Measurements from ENCODE around the gene HHAT. TPM values are rescaled to one million over a fixed set of nuclear protein-coding genes. Genes with fewer than 3 reads are reported as not detected.

The HHAT gene
- total RNA-seq (10 to 100 TPM in 1 of 2 donors, 1 to 10 TPM in 1; 5.8 to 11.3 TPM), polyA plus RNA-seq (1 to 10 TPM; 1.2 to 1.8 TPM)
- long read RNA-seq, donor 1, partial matches to known transcripts, result 7 of 8 reads
- long read RNA-seq, donor 1, other reads (novel, unspliced or antisense), result 0 of 8 reads
- long read RNA-seq, donor 2, result 0 reads
- long read RNA-seq, donor 3, partial matches to known transcripts, result 0 of 1 reads
- long read RNA-seq, donor 3, other reads (novel, unspliced or antisense), result 0 of 1 reads
- long read RNA-seq, donor 4, result 0 reads
- long read RNA-seq, donor 5, result 0 reads

DNA sequence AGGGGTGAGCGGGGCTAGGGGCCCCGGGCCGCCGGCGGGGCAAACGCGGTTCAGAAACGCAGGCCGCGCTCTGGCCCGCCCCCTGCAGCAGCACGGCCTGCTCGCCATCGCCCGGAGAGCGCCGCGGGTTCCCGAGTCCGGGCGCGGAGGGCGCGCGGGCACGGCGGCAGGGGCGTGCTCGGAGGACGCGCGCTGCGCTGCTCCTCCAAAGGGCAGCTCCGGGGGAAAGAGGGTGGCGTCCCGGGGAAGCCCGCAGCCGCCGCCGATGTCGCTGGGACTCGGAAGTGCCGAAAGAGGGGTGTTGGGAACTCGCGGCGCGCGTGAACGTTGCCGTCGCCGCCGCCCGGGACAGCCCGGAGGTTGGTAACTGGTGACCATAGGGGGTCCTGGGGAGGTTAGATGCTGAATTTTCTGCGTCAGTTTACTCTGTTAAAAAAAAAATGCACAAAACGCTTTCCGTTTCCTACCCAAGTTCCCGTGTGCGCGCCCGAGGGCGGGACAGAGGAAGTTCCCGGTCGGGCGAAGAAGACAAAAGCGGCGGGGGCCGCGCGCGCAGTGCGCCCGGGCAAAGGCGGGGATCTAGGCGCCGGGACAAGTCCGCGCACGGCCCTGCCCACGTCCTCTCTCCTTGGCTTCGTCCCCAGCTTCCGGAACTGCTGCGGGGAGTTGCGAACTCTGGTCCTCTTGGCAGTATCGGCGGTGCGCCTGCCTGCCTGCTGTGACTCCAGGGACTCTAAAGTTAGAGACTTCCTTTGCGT is at the start of gene HHAT:
TSS of gene HHAT (plus strand) at position 157 of the 758 bp plus-strand sequence. CDS start 20,074 bp downstream, outside the sequence.
- ATAC-seq (ENCODE audit: insufficient read depth, low FRiP score) (peak; percentile 95), DNase-seq (peak; percentile 87 to 93 (median 91))
- Histone ChIP-seq H3K36me3 (ENCODE audit: control insufficient read depth in 4 of 4, insufficient read depth in 4 of 4, low read length in 4 of 4) (no peaks in the 10 kb centered on the region), H3K4me3 (peak within 1 kb of the TSS; percentile 66), H3K27ac (ENCODE audit: low read depth in 1 of 2, low read length in 1 of 2) (peak within 1 kb of the TSS; percentile 92 to 96), H3K9ac (ENCODE audit: insufficient read depth in 1 of 2, low read length in 2 of 2) (peak within 1 kb of the TSS; percentile 91 to 93), H3K9me3 (ENCODE audit: control insufficient read depth in 4 of 4, insufficient read depth in 3 of 4, low read length in 3 of 4) (no peaks in the 10 kb centered on the region), H3K4me1 (ENCODE audit: control insufficient read depth in 5 of 5, insufficient read depth in 5 of 5, low read length in 5 of 5) (peaks cover 0 to 19% (median 2%) of the 10 kb centered on the region in 5 donors), H3K27me3 (ENCODE audit: control insufficient read depth in 3 of 3, insufficient read depth in 3 of 3, low read length in 2 of 3) (no peaks in the 10 kb centered on the region)
- TF ChIP-seq, protein P1, sequence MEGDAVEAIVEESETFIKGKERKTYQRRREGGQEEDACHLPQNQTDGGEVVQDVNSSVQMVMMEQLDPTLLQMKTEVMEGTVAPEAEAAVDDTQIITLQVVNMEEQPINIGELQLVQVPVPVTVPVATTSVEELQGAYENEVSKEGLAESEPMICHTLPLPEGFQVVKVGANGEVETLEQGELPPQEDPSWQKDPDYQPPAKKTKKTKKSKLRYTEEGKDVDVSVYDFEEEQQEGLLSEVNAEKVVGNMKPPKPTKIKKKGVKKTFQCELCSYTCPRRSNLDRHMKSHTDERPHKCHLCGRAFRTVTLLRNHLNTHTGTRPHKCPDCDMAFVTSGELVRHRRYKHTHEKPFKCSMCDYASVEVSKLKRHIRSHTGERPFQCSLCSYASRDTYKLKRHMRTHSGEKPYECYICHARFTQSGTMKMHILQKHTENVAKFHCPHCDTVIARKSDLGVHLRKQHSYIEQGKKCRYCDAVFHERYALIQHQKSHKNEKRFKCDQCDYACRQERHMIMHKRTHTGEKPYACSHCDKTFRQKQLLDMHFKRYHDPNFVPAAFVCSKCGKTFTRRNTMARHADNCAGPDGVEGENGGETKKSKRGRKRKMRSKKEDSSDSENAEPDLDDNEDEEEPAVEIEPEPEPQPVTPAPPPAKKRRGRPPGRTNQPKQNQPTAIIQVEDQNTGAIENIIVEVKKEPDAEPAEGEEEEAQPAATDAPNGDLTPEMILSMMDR (IDR thresholded peaks at IDR 0.05; ENCODE audit: control extremely low read depth, extremely low read depth), result no peak
- WGBS, 2 donors, result 0% methylated on average over 78 to 89 of the region's 89 CpGs

DNA sequence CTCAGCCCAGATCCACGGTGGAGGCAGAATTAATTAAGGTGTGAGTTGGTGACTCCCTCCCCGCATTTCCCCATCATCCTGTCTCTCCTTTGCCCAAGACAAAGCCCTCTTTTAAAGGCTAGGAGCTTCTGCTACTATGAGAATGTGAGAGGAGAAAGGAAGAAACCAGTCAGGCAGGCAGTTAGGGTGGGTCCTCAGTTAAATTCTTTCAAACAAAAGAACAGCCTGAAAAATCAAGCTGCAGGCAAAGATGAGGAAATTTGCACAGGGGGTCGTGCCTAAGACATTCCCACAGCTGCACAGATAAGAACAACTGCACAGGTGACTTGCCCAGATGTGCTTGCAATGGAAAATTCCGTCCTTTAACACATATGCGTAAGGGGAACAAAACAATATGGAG is 48.5 kb upstream of the HHAT start:
- Histone ChIP-seq H3K36me3 (ENCODE audit: control insufficient read depth in 4 of 4, insufficient read depth in 4 of 4, low read length in 4 of 4) (no peaks in the 10 kb centered on the region), H3K9ac (ENCODE audit: insufficient read depth in 1 of 2, low read length in 2 of 2) (no peak overlapping the region), H3K4me1 (ENCODE audit: control insufficient read depth in 5 of 5, insufficient read depth in 5 of 5, low read length in 5 of 5) (no peaks in the 10 kb centered on the region), H3K27ac (ENCODE audit: low read depth in 1 of 2, low read length in 1 of 2) (no peak overlapping the region), H3K9me3 (ENCODE audit: control insufficient read depth in 4 of 4, insufficient read depth in 3 of 4, low read length in 3 of 4) (peaks cover 0 to 11% (median 8%) of the 10 kb centered on the region in 4 donors), H3K4me3 (no peak overlapping the region), H3K27me3 (ENCODE audit: control insufficient read depth in 3 of 3, insufficient read depth in 3 of 3, low read length in 2 of 3) (no peaks in the 10 kb centered on the region)
- WGBS, 2 donors, result 72 to 86% methylated on average over 5 of the region's 5 CpGs
- ATAC-seq (ENCODE audit: insufficient read depth, low FRiP score) (no peak), DNase-seq (no peak)
- TF ChIP-seq, protein P1 (IDR thresholded peaks at IDR 0.05; ENCODE audit: control extremely low read depth, extremely low read depth), result no peak

DNA sequence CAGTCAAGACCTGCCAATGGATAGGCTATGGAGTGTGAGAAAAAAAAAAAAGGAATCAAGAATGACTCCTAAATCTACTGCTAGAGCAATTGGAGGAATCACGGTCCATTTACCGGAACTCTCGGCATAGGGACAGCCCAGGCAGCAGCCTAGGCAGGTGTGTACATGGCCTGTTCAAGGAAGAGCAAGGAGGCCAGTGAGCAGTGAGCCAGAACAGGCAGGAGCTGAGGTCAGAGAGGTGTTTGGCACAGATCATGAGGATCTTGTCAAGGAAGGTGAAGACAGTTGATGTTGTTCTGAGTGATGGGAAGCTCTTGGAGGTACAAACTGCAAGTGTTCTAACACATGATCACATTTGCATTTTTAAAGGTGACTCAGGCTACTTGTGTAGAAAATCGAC is 40.6 kb upstream of the HHAT start:
- ATAC-seq (ENCODE audit: insufficient read depth, low FRiP score), result no peak
- peaks cover 0 to 7% (median 2%) of the 10 kb centered on the region in 3 donors for H3K27me3 ChIP-seq (ENCODE audit: control insufficient read depth in 3 of 3, insufficient read depth in 3 of 3, low read length in 2 of 3)
- TF ChIP-seq, protein P1 (IDR thresholded peaks at IDR 0.05; ENCODE audit: control extremely low read depth, extremely low read depth), result no peak
- WGBS, 2 donors, result 88 to 99% methylated on average over 4 of the region's 4 CpGs
- H3K9ac ChIP-seq (ENCODE audit: insufficient read depth in 1 of 2, low read length in 2 of 2), result no peak overlapping the region
- no peak overlapping the region for H3K4me3 ChIP-seq
- no peaks in the 10 kb centered on the region for H3K9me3 ChIP-seq (ENCODE audit: control insufficient read depth in 4 of 4, insufficient read depth in 3 of 4, low read length in 3 of 4)
- DNase-seq, result no peak
- peaks cover 0 to 23% (median 4%) of the 10 kb centered on the region in 5 donors for H3K4me1 ChIP-seq (ENCODE audit: control insufficient read depth in 5 of 5, insufficient read depth in 5 of 5, low read length in 5 of 5)
- no peaks in the 10 kb centered on the region for H3K36me3 ChIP-seq (ENCODE audit: control insufficient read depth in 4 of 4, insufficient read depth in 4 of 4, low read length in 4 of 4)
- no peak overlapping the region for H3K27ac ChIP-seq (ENCODE audit: low read depth in 1 of 2, low read length in 1 of 2)
